Activated CD8-positive, alpha-beta memory T cell treated with anti-CD3 and anti-CD28 coated beads, Interleukin-2, amount 50 U/mL, for 48 hours (primary cell): Measurements from ENCODE around the gene TCF4.

Source experiments
- DNase-seq: peaks from one replicate; pipeline ENCODE4 v3.0.0-alpha.2; 2020

The TCF4 gene

GRCh38 chr18:55585065-55585919 lies 2.7 kb downstream of the TCF4 start:
- DNase-seq, result no peak

GRCh38 chr18:55584201-55584600 lies 3.8 kb downstream of the TCF4 start:
- DNase-seq, result no peak

GRCh38 chr18:55582325-55582724 lies 5.7 kb downstream of the TCF4 start:
- no peak for DNase-seq

- DNase-seq, result no peak
These were observed 8.3 kb downstream of the TCF4 start for GRCh38 chr18:55579501-55580270.

GRCh38 chr18:55577812-55578539 lies 10.0 kb downstream of the TCF4 start:
- DNase-seq, result no peak

- DNase-seq, result no peak
These were observed 12.0 kb downstream of the TCF4 start for GRCh38 chr18:55576001-55576400.

- no peak for DNase-seq
These were observed 12.9 kb downstream of the TCF4 start for GRCh38 chr18:55575066-55575465.

- no peak for DNase-seq
These were observed 14.6 kb downstream of the TCF4 start for GRCh38 chr18:55573386-55573785.

- DNase-seq, result no peak
These were observed 17.0 kb downstream of the TCF4 start for GRCh38 chr18:55570966-55571365.

- no peak for DNase-seq
These were observed 21.5 kb downstream of the TCF4 start for GRCh38 chr18:55566456-55566935.

- DNase-seq, result no peak
These were observed 28.3 kb downstream of the TCF4 start for GRCh38 chr18:55559739-55560138.

- DNase-seq, result no peak
These were observed 30.8 kb downstream of the TCF4 start for GRCh38 chr18:55557211-55557610.

- DNase-seq, result no peak
These were observed 32.5 kb downstream of the TCF4 start for GRCh38 chr18:55555395-55556027.

- no peak for DNase-seq
These were observed 35.3 kb downstream of the TCF4 start for GRCh38 chr18:55552526-55553189.

GRCh38 chr18:55551227-55551626 lies 36.8 kb downstream of the TCF4 start:
- DNase-seq, result no peak

- DNase-seq, result no peak
These were observed 37.5 kb downstream of the TCF4 start for GRCh38 chr18:55550471-55550870.

GRCh38 chr18:55549474-55550104 lies 38.4 kb downstream of the TCF4 start:
- DNase-seq, result no peak

- no peak for DNase-seq
These were observed 40.3 kb downstream of the TCF4 start for GRCh38 chr18:55547705-55548056.

GRCh38 chr18:55546851-55547704 lies 40.9 kb downstream of the TCF4 start:
- DNase-seq, result no peak

- no peak for DNase-seq
These were observed 44.0 kb downstream of the TCF4 start for GRCh38 chr18:55544014-55544413.
